ENCODE data around the gene CHST10.

- TF ChIP-seq CTCF (tag by site-specific recombination; IDR thresholded peaks at IDR 0.05): no peak
- no peak for TF ChIP-seq ZNF274 (IDR thresholded peaks at IDR 0.05; ENCODE audit: low read length)
- TF ChIP-seq ZNF274 (tag by site-specific recombination; IDR thresholded peaks at IDR 0.05; ENCODE audit: borderline replicate concordance): no peak
- TF ChIP-seq ZNF266 (tag by site-specific recombination; IDR thresholded peaks at IDR 0.05; ENCODE audit: low read depth): no peak
- TF ChIP-seq AEBP2 (tag by site-specific recombination; IDR thresholded peaks at IDR 0.05; ENCODE audit: borderline replicate concordance): no peak
- TF ChIP-seq YY1 (tag by site-specific recombination; IDR thresholded peaks at IDR 0.05): no peak
- TF ChIP-seq KLF16 (tag by site-specific recombination; IDR thresholded peaks at IDR 0.05): no peak
- TF ChIP-seq TCF7L2 (IDR thresholded peaks at IDR 0.05; ENCODE audit: borderline replicate concordance, low read depth, low read length): no peak
- no peak for TF ChIP-seq ZNF221 (tag by site-specific recombination; IDR thresholded peaks at IDR 0.05; ENCODE audit: borderline replicate concordance)
- TF ChIP-seq ZNF776 (tag by site-specific recombination; IDR thresholded peaks at IDR 0.05; ENCODE audit: borderline replicate concordance): no peak
- TF ChIP-seq ZNF777 (tag by site-specific recombination; IDR thresholded peaks at IDR 0.05; ENCODE audit: borderline replicate concordance): no peak
- no peak for TF ChIP-seq ZBTB26 (tag by site-specific recombination; optimal IDR thresholded peaks at IDR 0.05)
- TF ChIP-seq FEZF1 (tag by site-specific recombination; IDR thresholded peaks at IDR 0.05): no peak
- TF ChIP-seq ZNF341 (tag by site-specific recombination; IDR thresholded peaks at IDR 0.05; ENCODE audit: low read depth): no peak
- TF ChIP-seq ZNF146 (tag by site-specific recombination; IDR thresholded peaks at IDR 0.05): no peak
Measured at GRCh38 chr2:100383306-100383705, 34.2 kb downstream of the CHST10 start.
